Psoas muscle (tissue), 8 donors: ENCODE measurements around the gene WDHD1. TPM values are rescaled to one million over a fixed set of nuclear protein-coding genes. Genes with fewer than 3 reads are reported as not detected.
"Not testable (repeated sequence)": the region's sequence is repeated elsewhere in the genome, so short reads cannot be mapped to it uniquely, and the experiment has no call there.

Source experiments
- ATAC-seq, 4 donors: fragments of 200-7000 bp; cut with Tn5 transposase; one replicate each; pipeline ENCODE4 v1.9.1; 2020; ENCODE audit warnings: moderate library complexity in 3 of 4, mild to moderate bottlenecking in 2 of 4
- DNase-seq, 2 donors: peaks; one replicate each; pipeline ENCODE4 v3.0.0-alpha.2; 2020
- H3K27ac ChIP-seq: fragments of 200-600 bp; one replicate; pipeline ENCODE4 v1.8.0; 2022
- H3K27me3 ChIP-seq, 3 donors: fragments of 200-600 bp in 1 of 3; one replicate each; pipeline versions ENCODE4 v1.6.1 to v1.8.0; 2013 to 2022; ENCODE audit warnings: low read length in 2 of 3, mild to moderate bottlenecking in 2 of 3, moderate library complexity in 1 of 3; ENCODE audit not compliant: insufficient read depth in 3 of 3
- H3K36me3 ChIP-seq, 2 donors: fragments of 200-600 bp in 1 of 2; one replicate each; pipeline versions ENCODE4 v1.6.1 to v1.8.0; 2013 to 2022; ENCODE audit warnings: low read depth in 1 of 2, mild to moderate bottlenecking in 1 of 2, moderate library complexity in 1 of 2; ENCODE audit not compliant: insufficient read depth in 1 of 2
- H3K4me1 ChIP-seq: fragments of 200-600 bp; one replicate; pipeline ENCODE4 v1.8.0; 2022
- H3K4me3 ChIP-seq: fragments of 200-600 bp; one replicate; pipeline ENCODE4 v1.8.0; 2022; ENCODE audit warnings: mild to moderate bottlenecking
- H3K9me3 ChIP-seq: fragments of 200-600 bp; one replicate; pipeline ENCODE4 v1.8.0; 2022
- CTCF ChIP-seq: fragments of 200-600 bp; IDR thresholded peaks from one replicate; pipeline ENCODE4 v1.8.0; 2022; ENCODE audit warnings: antibody characterized with exemption
- WGBS, 3 donors: extraction: QIAGEN DNeasy Blood & Tissue Kit; methylation state at CpG; one replicate each; pipeline versions ENCODE4 v1.1.6 to v1.1.7; 2013; 5-methylcytosine and 5-hydroxymethylcytosine counted together
- intact Hi-C, 2 donors: fragments of 100-400 bp; cut with DNase I; formaldehyde crosslinking; loops; one replicate each; pipeline versions ENCODE4 v1.11.0 to v1.14.2; 2022
- polyA plus RNA-seq, 3 donors: library from polyadenylated mRNA; stranded (reverse); fragments of 200-250 nt; gene quantifications; one replicate each; pipeline ENCODE4 v1.2.3, GENCODE V29; 2013
- total RNA-seq, 4 donors: library from RNA; stranded (reverse); fragmentation: NEBNext Ultra II Directional in 2 of 4; extraction: Animal tissue kit (Norgen Biotek cat#: 25700) in 2 of 4; gene quantifications; one replicate each; pipeline versions ENCODE4 v1.2.1 to v1.2.4, GENCODE V29; 2021 to 2023
- donor health status: healthy with polysubstance abuse.
- donor health status: DM: no; HTN: no; CAD: no; lungs with moderate emphysema.
- donor health status: Bipolar disorder and iron deficiency.
- donor health status: healthy.
- donor health status: DM: yes; HTN: yes; CAD: no.
- donor health status: DM: no; HTN: no; CAD: no.
- donor health status: DM: no; HTN: no; CAD: no.
- donor health status: DM: yes; HTN: yes; CAD: no.

WDHD1 gene
- total and polyA plus RNA-seq, 7 donors: 0.55 to 2.0 (median 0.95) TPM

GRCh38 chr14:55038708-55039107 lies 11.8 kb upstream of the WDHD1 start:
- no peaks in the 10 kb centered on the region for H3K27me3 ChIP-seq
- intact Hi-C loops: no loop called here
- H3K4me3 ChIP-seq: no peak overlapping the region
- peaks cover 2 to 37% of the 10 kb centered on the region in 2 donors for H3K36me3 ChIP-seq
- no peaks in the 10 kb centered on the region for H3K9me3 ChIP-seq
- ATAC-seq: no peak
- TF ChIP-seq CTCF: no peak
- no peak for DNase-seq
- no peak overlapping the region for H3K27ac ChIP-seq
- H3K4me1 ChIP-seq: no peaks in the 10 kb centered on the region

GRCh38 chr14:55037995-55038394 lies 11.1 kb upstream of the WDHD1 start:
- H3K36me3 ChIP-seq: peaks cover 0 to 30% of the 10 kb centered on the region in 2 donors
- H3K27me3 ChIP-seq, H3K27ac ChIP-seq, H3K4me1 ChIP-seq, DNase-seq, H3K4me3 ChIP-seq, intact Hi-C loops, ATAC-seq, H3K9me3 ChIP-seq: not testable (repeated sequence)

GRCh38 chr14:55031190-55031589 lies 4.3 kb upstream of the WDHD1 start:
- TF ChIP-seq CTCF: no peak
- Histone ChIP-seq H3K4me3 (no peak overlapping the region), H3K27ac (no peak overlapping the region), H3K27me3 (no peaks in the 10 kb centered on the region), H3K9me3 (no peaks in the 10 kb centered on the region), H3K4me1 (peaks cover 18% of the 10 kb centered on the region), H3K36me3 (peaks cover 0 to 19% of the 10 kb centered on the region in 2 donors)
- DNase-seq (no peak), ATAC-seq (no peak)
- WGBS, 3 donors: 46 to 51% (median 51%) methylated on average over 2 of the region's 2 CpGs
- intact Hi-C loops: no loop called here

- H3K4me3 ChIP-seq: peak overlapping the region; percentile 79
Observed at GRCh38 chr14:55028476-55028875, 1.6 kb upstream of the WDHD1 start.

GRCh38 chr14:55028066-55028465 lies 1.2 kb upstream of the WDHD1 start:
- whole genome bisulfite sequencing, 3 donors: 3 to 4% (median 4%) methylated on average over 8 of the region's 8 CpGs
- no peak for ATAC-seq
- no peak overlapping the region for H3K27ac ChIP-seq

More at GRCh38 chr14:55028476-55028875, 1.6 kb upstream of the WDHD1 start:
- Histone ChIP-seq H3K9me3 (no peaks in the 10 kb centered on the region), H3K36me3 (peaks cover 0 to 5% of the 10 kb centered on the region in 2 donors), H3K27me3 (no peaks in the 10 kb centered on the region), H3K27ac (no peak overlapping the region), H3K4me1 (peaks cover 22% of the 10 kb centered on the region)
- ATAC-seq (no peak), DNase-seq (no peak)
- no peak for TF ChIP-seq CTCF
- WGBS, 3 donors: 59 to 65% (median 59%) methylated on average over 4 of the region's 4 CpGs
- intact Hi-C loops: no loop called here

More at GRCh38 chr14:55028066-55028465, 1.2 kb upstream of the WDHD1 start:
- intact Hi-C loops: no loop called here
- no peaks in the 10 kb centered on the region for H3K27me3 ChIP-seq
- no peak for TF ChIP-seq CTCF
- no peaks in the 10 kb centered on the region for H3K9me3 ChIP-seq
- peaks cover 22% of the 10 kb centered on the region for H3K4me1 ChIP-seq
- no peak for DNase-seq
- peak overlapping the region; percentile 79 for H3K4me3 ChIP-seq
- H3K36me3 ChIP-seq: peaks cover 0 to 5% of the 10 kb centered on the region in 2 donors
